RCC 7860 (cell line): ENCODE results near the gene FTSJ1.
"Not testable (repeated sequence)": the region's sequence is repeated elsewhere in the genome, so short reads cannot be mapped to it uniquely, and the experiment has no call there.

Source experiments
- DNase-seq: peaks from one replicate; pipeline ENCODE4 v3.0.0-alpha.2; 2015; ENCODE audit warnings: low spot score
- FAIRE-seq: peaks from 2 replicates; lab custom pipeline; 2012; peaks lifted over from hg19 to GRCh38; lab: Jason Lieb, UNC

FTSJ1 gene

GRCh38 chrX:48475774-48476577 lies at the start of gene FTSJ1:
Gene FTSJ1 (plus strand): TSS chrX:48476199. CDS start chrX:48478048, 1,849 bp downstream.
- FAIRE-seq: peak; percentile 88

DNA sequence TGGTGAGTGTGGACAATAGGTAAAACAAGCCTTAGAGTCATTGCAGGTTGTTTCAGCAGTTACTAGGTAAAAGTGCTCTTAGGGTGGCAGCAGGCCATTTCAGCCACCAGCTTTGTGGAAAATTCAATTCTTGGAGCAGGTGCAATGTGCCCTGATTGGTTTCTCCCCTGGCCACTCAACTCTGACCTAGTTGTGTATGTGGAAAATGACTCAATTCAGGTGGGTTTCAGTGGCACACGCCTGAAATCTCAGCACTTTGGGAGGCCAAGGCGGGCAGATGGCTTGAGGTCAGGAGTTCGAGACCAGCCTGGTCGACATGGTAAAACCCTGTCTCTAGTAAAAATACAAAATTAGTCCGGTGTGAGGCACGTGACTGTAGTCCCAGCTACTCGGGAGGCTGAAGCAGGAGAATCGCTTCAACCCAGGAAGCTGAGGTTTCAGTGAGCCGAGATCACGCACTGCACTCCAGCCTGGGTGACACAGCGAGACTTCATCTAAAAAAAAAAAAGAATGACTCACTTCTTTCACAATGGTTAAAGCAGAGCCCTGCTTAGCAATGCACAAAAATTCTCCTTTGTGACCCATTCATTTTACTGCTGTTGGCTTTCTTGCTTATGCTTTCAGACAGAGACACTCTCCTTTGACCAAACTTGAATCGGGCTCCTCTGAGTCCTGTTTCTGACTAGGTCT lies 48.8 kb upstream of the FTSJ1 start:
- peak; percentile 88 for FAIRE-seq
- DNase-seq: not testable (repeated sequence)

More at GRCh38 chrX:48475774-48476577, at the start of gene FTSJ1:
- peak; percentile 76 for DNase-seq

DNA sequence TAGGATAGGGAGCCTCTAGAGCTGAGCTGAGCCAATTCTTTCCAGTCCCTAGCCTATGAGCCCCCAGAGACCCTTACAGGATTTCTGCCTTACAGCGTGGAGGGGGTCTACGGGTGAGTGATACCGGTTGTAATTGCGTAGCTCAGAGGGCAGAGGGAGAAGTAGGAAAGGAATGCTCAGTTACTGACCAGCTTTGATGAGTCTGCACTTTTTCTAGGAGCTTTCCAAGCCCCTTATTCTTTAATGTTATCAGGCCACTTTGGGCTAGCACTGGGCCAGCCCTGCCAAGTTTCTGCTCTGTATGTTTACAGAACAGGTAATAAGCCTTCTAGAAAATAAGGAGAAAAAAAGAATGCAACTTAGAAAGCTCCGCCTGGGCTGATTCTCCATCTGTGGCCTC lies 46.4 kb upstream of the FTSJ1 start:
- not testable (repeated sequence) for FAIRE-seq, DNase-seq

DNA sequence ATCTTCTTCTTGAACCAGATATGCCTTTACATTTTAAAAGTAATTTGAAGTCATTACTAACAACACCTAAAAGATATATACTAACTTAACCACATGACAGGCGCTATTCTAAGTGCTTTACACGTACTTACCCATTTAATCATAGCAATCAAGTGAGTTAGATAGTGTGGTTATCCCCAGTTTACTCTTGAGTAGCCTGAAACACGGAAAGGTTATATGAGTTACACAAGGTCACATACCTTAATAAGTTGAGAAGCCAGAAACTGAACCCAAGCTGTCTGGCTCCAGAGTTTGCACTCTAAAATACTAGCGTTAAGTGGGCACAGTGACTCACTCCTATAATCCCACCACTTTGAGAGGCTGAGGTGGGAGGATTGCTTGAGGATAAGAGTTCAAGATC lies 45.8 kb upstream of the FTSJ1 start:
- peak; percentile 98 for FAIRE-seq
- DNase-seq: peak; percentile 81

GRCh38 chrX:48433713-48434112 lies 42.3 kb upstream of the FTSJ1 start:
- not testable (repeated sequence) for DNase-seq, FAIRE-seq

- not testable (repeated sequence) for DNase-seq, FAIRE-seq
Observed at GRCh38 chrX:48447201-48447600, 28.8 kb upstream of the FTSJ1 start.

GRCh38 chrX:48450076-48450475 lies 25.9 kb upstream of the FTSJ1 start:
- DNase-seq: no peak
- no peak for FAIRE-seq

DNA sequence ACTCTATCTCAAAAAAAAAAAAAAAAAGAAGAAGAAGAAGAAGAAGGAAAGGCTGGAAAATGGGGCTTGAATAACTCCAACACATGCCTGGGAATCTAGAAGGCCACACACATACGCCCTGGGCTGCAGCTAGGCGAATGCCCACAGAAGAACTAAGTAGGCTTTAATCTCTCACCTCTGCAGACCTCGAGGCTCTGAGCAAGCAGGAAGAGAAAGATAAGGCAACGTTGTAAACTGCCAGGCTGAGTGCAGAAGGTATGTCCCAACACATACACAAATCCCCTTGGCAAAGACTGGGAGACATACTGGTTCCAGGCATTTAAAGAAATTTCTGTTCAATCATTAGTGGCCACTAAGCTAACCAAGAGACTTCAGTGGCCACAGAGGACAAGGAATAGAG lies 24.3 kb upstream of the FTSJ1 start:
- DNase-seq (no peak), FAIRE-seq (no peak)

GRCh38 chrX:48456628-48457331 lies 19.2 kb upstream of the FTSJ1 start:
- no peak for DNase-seq
- FAIRE-seq: no peak

GRCh38 chrX:48458711-48459110 lies 17.3 kb upstream of the FTSJ1 start:
- DNase-seq (no peak), FAIRE-seq (no peak)

- no peak for DNase-seq
- no peak for FAIRE-seq
Observed at GRCh38 chrX:48459483-48459882, 16.5 kb upstream of the FTSJ1 start.

DNA sequence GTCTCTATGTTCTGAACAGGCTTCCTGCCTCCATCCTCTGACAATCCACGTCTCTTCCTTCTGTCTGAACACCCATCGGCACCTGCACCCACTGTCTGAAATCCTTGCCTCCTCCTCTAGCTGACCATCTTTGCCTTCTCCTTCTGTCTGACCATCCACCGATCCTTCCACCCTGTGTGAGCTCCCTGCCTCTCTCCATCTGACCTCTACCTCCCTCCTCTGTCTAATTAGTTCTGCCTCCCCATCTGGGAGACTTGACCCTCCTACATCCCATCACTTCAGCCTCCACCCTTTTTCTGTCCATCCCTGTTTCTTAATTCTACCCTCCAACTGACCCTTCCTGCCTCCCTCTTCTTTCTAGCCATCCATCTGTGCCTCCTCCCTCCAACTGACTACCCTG lies 16.0 kb upstream of the FTSJ1 start:
- FAIRE-seq (no peak), DNase-seq (no peak)

- FAIRE-seq (no peak), DNase-seq (no peak)
Observed at GRCh38 chrX:48460606-48461005, 15.4 kb upstream of the FTSJ1 start.

- DNase-seq: no peak
- FAIRE-seq: no peak
Observed at GRCh38 chrX:48461830-48462229, 14.2 kb upstream of the FTSJ1 start.

DNA sequence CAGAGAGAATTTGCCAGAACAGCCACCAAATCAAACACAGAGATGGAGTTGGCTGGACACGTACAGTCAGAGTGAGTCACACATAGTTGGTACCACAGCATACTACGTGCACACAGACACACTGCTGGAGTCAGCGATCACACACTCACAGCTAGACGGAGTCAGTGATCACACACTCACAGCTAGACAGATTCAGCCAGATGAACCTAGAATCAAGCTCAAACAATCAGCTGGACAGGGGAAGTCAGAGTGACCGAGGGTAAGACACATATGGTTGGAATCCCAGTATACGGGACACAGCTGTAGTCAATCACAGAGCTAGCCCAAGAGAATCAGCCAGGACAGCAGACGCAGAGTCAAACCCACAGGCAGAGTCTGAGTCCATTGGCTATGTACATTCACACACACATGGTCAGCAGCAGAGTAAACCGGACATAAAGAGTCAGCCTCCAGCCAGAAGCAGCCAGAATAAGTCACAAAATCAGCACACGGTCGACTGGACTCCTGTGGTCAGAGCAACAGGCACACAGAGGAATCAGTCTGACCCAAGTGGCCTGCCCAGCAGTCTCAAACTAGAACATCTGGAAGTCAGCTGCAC lies 10.6 kb upstream of the FTSJ1 start:
- DNase-seq: peak; percentile 69
- FAIRE-seq: peak; percentile 20

DNA sequence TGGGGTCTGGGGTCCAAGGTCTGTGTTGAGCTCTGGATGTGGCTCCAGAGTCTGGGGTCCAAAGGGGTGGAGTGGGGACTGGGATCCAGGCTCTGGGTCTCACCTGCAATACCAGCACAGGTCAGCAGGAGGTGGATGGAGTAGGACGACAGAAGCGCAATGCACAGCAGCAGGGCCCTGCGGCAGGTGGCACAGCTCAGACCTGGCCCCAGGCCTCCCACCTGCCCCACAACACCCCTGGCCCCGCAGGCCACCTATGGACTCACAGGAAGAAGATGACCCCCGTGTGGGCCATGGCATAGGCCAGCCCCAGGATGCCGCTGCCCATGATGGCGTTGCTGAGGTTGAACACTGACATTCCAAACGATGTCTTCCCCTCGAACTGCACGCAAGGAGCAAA lies 9.3 kb upstream of the FTSJ1 start:
- no peak for DNase-seq
- FAIRE-seq: no peak

- DNase-seq (no peak), FAIRE-seq (no peak)
Observed at GRCh38 chrX:48467281-48467761, 8.7 kb upstream of the FTSJ1 start.

GRCh38 chrX:48468247-48468671 lies 7.7 kb upstream of the FTSJ1 start:
- FAIRE-seq: no peak
- DNase-seq: no peak

GRCh38 chrX:48468693-48469691 lies 7.0 kb upstream of the FTSJ1 start:
- DNase-seq (no peak), FAIRE-seq (no peak)
